NCI-H2227 treated with DMSO at 0.1 percent for 48 hours (cell line): ENCODE results near the gene KMT5C.

Source experiments
- DNase-seq: peaks from one replicate; lab custom pipeline; 2025; lab: John Stamatoyannopoulos, UW

The KMT5C gene

DNA sequence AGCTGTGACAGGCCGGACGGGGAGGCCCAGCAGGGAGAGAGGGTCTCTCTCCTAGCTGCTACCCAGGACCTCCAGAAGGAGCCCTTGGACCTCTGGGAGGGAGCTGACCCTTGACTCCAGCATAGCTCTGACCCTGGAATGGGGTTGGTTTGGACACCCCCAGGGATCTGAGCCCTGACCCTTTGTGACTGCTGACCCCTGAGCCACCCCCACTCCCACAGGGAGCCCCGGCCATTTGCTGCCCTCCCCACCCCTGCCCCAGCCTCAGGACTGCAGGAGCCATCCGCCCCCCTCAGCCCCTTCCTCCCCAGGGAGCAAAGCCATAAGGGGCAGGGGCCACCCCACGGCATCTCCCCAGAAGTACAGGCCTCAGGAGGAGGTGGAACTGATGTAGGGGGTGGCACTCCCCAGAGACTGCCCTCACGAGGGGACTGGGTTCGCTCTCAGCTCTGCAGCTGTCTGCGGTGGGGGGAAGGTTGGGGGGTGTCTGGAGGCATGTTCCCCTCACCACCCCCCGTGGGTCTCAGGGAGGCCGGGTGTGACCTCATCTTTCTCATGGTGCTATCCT lies 7.8 kb downstream of the KMT5C start:
- DNase-seq, result no peak

DNA sequence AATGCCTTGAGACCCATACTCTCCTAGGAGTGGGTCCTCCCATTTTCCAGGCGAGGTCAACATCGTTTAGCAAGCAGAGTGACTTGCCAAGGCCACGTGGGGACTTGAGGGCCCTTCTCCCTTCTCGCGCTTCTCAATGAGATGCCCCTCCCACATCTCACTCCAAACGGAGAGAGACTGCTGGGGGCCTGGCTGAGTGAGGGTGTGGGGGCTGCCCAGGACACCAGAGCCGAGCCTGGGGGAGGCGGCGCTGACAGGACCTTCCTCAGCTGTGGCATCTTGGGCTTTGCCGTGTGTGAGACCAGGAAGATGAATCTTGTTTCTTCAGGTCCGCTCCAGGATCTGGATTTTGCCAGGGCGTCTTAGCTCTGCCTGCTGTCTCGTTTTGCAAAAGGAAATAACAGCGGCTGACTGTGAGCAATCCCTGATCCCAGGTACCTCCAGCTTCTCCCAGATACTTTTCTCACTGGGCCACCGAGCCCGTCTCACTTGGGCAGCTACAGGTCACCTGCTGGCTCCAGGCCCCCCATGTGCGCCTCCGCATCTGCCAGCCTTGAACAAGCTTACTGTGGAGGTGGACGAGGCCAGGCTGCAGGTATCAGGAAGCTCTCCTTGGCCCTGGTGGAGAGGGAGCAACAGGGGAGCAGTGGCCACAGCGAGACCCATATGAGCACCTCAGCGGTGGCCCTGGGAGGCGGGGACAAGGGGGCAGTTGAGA lies 8.8 kb downstream of the KMT5C start:
- peak; percentile 54 for DNase-seq

DNA sequence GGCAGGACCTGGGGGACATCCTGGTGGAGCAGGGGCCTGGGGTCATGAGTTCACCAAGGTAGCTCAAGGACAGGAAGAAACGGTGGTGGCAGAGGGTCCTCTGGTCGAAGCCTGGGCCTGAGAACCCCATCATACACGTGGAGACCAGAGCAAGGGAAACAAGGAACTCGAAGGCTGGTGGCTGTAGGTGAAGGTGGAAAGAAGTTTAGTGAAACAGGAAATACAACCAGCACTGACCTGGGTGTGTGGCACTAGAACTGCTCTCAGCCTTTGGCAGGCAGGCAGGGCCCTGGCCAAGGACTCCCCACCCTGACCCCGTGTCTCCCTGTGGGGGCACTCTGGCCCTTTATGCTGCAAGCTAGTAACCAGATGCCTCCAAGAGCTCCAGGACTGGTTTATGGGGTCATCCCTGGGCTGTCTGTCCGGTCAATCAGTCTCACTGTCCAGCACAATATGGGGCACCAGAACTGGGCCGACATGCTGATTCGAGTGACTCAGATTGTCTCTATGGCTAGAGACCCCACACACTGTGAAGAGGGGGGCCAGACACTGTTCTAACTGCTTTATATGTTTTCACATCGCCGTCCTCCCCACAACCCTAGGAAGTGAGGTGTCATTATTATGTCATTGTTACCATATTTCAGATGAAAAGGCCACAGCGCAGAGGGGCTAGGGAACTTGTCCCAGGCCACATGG lies 11.1 kb downstream of the KMT5C start:
- DNase-seq, result no peak

DNA sequence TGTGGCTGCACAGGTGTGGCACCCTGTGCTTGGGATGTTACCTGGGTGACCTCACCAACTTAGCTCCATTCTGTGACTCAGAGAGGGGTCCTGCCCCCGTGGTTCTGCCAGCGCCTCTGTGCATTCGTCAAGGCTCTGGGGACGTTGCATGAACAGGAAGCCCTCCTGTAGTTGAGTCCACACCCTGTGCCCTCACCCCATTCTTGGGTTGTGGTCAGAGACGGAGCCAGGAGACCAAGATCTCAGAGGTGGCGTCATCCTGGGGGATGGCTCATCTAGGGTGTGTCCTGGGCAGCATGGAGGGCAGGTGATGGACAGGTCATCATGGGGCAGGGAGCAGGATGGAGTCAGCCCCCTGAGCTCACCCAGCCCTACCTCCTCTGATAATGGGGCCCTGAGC lies 12.4 kb downstream of the KMT5C start:
- no peak for DNase-seq

DNA sequence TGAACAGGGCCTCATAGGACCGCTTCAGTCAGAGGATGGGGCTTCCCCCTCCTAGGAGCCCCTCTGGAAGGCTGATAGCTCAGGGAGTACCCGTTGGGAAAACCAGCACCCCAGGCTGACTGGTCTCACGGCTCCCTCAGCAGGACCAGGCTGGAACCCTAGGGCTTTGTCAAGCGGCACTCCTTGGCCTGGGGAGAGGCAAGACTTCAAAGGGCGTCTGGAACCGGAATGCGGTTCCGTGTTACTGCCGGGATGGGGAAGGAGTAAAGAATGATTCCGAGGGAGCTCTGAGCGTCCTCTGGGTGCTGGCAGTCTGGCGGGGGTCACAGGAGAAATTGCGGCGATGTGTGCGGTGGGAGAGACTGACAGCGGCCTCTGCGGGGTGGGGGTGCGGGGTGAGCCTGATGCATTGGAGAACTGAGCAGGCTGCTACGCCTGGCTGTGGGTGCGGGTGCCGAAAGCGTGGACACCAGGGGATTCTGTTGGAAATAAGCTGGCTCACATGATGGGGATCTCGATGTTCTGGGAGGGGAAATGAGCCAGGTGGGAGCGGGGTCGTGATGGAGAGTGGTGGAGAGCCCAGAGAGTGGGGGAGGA lies 13.0 kb downstream of the KMT5C start:
- DNase-seq, result no peak

DNA sequence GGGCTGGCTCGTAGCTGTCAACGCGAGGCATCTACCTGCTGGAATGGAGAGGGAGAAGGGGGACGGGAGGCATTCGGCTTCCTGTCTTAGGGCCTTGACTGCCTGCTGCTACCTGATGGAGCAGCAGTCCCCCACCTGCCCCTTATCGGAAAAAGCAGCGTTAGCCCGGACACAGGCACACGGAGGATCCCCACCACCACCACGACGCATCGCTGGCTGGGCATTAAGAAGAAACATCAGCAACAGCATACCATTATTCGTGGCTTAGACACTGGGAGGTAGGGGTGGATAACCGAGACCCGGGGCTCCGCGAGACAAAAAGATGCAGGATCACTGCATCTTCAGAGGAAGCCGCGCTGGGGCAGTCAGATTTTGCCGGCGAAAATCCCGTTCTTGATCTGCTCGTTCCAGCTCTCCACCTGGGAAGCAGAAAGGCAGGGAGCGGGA lies 13.7 kb downstream of the KMT5C start:
- DNase-seq, result no peak

DNA sequence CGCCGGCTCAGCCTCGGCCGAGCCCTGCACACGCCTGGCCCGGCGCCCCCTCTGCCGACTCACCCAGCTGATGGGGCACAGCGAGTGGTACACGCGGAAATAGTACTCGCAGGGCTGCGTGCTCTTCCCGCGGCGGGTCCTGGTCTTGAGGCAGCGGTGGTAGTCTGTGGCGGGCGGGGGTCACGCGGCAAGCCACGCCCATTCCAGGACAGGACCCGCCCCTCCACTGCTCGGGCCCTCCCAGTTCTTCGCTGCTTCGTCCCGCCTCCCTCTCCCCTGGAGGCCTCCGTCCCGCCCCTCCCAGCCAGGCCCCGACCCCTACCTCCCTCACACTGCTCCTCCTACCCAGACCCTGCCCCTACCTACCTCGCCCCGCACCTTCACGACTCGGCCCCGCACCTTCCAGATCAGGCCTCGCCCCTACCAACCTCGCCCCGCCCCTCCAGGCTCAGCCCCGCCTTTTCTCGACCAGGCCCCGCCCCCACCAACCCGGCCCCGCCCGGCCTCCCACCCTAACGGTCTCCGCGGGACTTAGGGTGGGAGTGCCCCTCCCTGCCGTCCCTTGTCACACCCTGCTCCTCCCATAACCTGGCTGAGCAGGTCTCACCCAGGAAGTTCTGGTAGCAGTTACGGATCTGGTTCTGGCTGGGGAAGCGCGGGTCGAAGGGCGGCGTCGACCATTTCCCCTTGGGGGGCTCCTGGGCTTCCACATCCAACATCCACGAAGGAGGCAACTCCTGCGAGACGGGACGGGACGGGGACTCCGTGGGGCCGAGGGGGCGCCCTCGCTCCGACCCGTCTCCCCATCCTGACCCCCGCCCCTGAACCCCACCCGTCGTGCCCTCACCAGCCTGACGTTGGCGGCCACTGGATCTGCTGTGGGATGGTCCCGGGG lies 14.4 kb downstream of the KMT5C start:
- peak; percentile 83 for DNase-seq

DNA sequence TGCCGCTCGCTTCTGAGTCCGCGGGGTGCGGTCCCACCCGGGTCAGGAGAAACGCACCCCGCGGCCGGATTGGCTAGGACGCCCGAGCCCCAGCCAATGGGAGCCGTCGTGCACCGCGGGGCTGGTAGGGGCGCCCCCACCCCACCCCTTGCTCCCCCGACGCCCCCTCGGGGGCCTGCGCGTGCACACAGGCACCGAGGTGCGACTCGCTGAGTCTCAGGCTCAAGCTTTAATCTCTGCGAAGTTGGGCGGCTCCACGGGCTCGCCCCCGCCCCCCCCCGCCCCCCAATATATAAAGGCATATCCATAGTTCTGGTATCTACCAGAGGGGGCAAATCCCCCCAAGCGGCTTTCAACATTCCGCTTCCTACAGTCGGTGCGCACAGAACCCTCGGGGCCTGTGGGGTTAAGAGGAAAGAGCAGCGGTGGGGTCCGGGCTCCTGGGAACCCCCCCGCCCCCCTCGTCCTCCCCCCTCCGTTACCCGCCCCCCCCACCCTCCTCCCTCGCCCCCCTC lies 15.1 kb downstream of the KMT5C start, which contains the start of gene COX6B2:
Gene COX6B2 (minus strand): TSS at position 22 of the 515 bp plus-strand sequence. CDS start 198 bp downstream, outside the sequence.
- no peak for DNase-seq

DNA sequence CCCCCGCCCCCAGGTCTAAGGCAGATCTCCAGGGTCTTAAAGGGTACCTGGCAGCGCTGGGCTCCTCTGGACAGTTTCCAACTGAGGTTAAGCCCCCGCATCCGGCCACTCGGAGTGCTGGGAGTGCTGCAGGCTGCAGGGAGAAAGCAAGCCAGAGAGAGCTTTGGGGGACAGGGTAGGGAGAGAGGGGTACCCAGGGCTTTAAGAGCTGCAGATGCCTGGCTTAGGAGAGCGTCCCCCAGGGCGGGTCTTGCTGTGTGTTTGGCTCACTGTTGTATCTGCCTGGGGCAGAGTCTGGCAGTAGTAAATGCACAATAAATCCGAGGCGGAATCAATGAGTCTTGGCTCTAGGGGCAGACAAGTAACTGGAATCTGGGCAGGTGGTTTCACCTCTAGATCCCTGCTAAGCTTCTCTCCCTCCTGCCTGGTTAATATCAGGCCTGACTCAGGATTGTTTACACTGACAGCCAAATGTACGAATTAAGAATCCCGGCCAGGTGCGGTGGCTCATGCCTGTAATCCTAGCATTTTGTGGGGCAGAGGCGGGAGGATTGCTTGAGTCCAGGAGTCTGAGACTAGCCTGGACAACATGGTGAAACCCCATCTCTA lies 15.6 kb downstream of the KMT5C start:
- no peak for DNase-seq

DNA sequence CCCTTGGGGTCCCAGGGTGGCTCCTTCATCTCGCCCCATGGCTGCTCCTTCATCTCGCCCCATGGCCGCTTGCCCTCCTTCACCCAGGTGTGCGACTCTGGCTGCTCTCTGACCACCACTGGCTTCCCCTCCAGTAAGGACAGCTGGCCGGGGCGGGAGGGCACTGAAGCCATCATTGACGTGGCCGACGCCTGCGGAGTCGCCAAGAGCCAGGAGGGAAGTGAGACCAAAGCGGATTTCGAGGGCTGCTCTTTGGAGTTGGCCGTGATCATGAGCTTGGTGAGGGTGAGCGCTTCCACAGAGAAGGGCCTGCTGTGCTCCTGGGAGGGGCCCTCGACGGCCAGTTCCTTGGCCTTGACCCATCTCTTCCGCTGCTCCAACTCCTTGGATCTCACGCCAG lies 18.8 kb downstream of the KMT5C start:
- no peak for DNase-seq

DNA sequence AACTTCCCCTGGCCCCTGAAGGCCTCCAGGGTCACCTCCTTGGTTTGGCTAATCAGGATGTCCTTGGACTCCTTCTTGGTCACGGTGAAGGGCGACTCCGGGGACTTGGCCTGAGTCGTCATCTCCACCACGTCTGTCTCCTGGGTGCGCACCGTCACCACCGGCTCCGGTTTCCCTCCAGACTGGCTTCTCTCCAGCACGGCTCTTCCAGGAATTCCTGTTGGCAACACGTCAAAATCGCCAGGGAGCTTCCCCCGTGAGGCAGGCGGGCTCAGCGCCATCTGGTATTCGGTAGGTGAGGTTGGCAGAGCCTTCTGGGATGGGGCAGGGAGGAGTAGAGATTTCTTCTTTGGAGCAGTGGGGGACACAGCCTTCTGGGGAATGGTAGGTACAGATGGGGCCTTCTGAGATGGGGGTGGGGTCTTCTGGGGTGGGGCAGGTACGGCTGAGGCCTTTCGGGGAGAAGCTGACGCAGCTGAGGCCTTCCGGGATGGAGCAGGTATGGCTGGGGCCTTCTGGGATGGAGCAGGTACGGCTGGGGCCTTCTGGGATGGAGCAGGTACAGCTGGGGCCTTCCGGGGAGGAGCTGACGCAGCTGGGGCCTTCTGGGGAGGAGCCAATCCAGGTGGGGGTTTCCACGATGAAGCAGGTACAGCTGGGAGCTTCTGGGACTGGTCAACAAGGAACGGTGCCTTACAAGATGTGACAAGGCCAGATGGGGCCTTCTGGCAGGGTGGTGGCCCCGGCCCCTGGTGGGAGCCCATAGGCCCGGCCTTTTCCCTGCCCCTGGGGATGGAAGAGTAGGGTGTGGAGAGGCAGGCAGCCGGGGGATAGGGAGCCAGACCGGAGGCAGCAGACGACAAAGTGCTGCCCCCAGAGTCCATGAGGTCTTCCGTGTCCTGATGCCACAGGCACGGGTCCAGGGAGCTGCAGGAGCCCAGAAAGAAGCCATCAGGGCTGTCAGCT lies 19.6 kb downstream of the KMT5C start:
- no peak for DNase-seq

DNA sequence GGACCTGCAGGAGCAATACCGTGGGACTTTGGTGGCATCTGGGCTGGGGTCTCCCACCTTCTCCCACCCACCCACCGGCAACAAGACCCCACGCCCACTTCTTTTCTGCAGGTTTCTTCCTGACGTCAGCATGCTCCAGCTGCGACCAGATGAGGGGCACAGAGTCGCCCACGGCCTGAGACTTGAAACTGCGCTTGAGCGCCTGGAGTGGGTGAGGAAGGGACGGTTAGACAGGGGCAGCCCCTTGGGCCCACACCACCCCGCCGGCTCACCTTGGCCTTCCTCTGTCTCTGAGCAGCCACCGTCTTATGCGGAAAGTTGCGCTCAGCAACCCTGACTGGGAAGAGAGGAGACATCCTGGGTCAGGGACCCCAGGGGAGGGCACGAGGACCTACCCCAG lies 21.2 kb downstream of the KMT5C start:
- no peak for DNase-seq

DNA sequence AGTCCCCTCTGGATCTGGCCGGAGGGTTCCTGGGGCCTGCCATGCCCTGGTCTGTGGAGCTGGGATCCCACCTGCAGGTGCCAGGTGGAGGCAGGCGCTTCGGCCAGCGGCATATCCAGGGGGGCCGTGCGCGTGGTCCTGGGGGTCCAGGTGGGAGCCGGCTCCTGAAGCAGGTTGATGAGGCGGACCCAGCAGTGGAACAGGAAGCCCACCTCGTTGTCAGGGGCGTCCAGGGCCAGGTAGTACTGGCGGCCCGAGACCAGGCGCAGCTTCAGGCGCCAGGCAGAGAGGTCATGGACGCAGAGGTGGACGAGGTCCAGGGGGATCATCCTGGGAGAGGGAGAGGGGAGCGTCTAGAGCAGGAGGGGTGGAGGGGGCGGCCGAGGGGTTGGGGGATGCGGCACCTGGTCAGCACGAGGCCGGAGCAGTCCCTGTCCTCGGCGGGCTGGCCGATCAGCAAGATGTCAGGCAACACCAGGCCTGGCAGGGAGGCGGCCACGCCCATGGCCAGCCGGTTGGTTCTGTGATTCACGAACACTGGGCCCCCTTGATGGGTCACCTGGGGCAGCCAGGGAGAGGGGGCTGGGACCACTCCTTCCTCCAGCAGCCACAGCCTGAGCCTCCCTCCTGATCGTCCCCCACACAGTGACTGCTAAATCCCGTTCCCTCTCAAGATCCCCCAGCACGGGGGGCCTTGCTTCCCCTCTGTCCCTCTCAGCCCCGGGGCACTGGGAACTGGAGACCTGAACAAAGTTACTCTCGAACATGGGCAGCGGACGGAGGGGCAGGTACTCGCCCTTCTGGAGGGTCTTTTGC lies 22.7 kb downstream of the KMT5C start:
- DNase-seq, result no peak

DNA sequence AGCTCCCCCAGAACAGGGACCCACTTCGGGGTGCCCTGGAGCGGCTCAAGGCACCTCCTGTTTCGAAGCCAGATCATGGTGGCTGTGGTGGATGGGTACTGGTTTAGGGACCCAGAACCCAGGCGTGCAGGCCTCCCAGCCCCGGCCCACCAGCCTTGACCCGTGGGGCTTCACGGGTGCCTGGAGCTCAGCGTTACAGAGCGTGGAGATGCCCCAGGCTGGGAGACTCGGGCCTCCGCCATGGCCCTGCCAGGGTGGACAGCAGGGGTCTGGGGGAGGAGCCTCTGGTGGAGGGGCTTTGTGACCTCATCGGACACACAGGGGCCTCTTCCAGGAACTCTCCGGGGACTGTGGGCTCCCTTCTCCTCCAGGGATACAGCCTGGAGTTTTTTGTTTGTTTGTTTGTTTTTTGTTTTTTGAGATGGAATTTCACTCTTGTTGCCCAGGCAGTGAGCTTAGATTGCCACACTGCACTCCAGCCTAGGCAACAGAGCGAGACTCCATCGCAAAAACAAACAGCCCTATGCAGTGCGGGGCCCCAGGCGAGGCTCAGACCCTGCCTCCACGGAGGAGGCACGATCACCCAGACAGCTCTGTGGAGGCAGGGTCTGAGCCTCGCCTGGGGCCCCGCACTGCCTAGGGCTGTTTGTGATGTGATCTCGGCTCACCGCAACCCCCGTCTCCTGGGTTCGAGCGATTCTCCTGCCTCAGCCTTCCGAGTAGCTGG lies 23.5 kb downstream of the KMT5C start, which contains the start of gene GARIN5B:
Gene GARIN5B (minus strand): TSS at position 271 of the 727 bp plus-strand sequence. CDS start 194 bp downstream, at position 77.
- no peak for DNase-seq

DNA sequence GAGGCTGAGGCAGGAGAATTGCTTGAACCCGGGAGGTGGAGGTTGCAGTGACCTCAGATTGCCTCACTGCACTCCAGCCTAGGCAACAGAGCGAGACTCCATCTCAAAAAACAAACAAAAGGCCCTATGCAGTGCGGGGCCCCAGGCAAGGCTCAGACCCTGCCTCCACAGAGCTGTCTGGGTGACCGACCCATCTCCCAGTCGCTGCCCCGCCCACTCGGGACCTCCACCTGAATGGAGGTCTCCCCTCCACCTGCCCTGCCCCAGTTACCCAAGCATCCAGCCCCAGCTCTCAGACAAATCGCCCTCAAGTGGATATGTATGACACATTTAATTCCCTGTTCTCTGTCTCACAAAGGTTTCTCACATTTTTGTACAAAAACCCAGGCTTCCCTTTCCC lies 25.6 kb downstream of the KMT5C start:
- no peak for DNase-seq

DNA sequence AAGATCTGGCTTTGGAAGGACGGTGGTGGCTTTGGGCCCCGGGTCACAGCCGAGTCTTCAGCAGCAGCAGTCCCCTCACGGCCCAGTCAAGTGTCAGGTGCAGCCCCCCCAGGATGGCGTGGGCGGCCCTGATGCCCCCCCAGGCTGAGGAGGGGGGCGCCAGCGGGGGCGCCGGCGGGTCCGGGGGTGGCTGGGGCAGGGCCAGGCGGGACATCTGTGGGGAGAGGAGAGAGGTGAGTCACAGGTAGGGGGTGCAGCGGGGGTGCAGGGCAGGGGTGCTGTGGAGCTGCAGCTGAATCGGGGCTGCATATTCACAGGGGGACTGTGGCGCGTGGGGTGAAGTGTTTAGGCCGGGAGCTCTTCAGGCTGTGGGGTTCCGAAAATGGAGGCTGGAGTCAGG lies 26.3 kb downstream of the KMT5C start:
- no peak for DNase-seq

DNA sequence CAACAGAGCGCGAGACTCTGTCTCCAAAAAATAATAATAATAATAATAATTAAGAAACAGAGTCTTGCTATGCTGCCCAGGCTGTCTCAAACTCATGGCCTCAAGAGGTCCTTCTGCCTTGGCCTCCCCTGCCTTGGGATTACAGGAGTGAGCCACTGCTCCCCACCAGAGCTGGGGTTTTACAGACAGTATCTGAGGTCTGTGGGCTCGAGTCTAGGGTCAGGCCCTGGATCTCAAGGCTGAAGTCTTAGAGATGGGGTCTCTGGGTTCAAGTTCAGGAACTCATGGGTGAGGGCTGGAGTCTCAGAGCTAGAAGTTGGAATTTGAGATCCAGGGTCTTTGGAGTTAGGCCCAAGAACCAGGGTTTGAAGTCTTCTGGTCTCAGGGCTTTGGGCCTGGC lies 27.1 kb downstream of the KMT5C start:
- no peak for DNase-seq

DNA sequence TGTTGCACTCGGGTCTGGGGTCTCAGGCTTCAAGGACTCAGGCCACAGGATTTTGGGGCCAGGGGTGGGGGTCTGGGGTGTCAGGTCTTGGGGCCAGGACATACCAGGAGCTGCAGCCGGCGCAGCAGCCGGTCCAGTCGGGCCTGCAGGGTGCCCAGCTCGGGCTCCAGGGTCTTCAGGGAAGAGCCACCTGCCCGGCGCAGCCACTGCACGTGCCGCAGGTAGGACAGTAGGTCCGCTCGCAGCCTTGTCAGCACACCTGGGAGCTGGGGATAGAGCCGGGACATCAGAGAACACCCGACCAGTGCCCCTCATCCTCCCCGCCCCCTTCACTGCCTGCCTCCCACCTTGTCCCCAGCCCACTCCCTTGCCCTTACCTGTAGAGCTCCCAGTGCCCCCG lies 28.4 kb downstream of the KMT5C start:
- DNase-seq, result no peak
